Heart left ventricle (tissue), 13 donors: ENCODE results near the gene RPIA.

ENCODE experiments used
- CTCF ChIP-seq, 12 donors: fragments of 200-600 bp; sonication (generic) in 4 of 12; IDR thresholded peaks; one replicate each; pipeline versions ENCODE4 v1.5.0 to v1.8.0; 2018 to 2022; ENCODE audit warnings: antibody characterized with exemption in 12 of 12, mild to moderate bottlenecking in 5 of 12
- POLR2A ChIP-seq, 2 donors: fragments of 450-650 bp; IDR thresholded peaks; one replicate each; pipeline ENCODE4 v1.6.1; 2017; ENCODE audit warnings: antibody characterized with exemption in 2 of 2, mild to moderate bottlenecking in 2 of 2, moderate library complexity in 2 of 2
- donor health status: ischemic (EF 13 %, LVEDD 7.1; RV severe dilation, severe dysfunction).
- donor health status: DM: no; HTN: yes; CAD: no.
- donor health status: DM: no; HTN: no; CAD: no.
- donor health status: ischemic (EF 25% LVEDD 6.9; RV normal size, moderate dysfunction).
- donor health status: ischemic (EF 25% LVEDD 5.7; RV mildly dilated, moderate dysfunction).
- donor health status: ischemic (EF 35%, LVEDD 5.7; RV mildly dilated, moderate dysfunction).
- donor health status: nonischemic (EF 11% LVEDD 7.7; RV severe dilation, severe dysfunction).
- donor health status: DM: yes; HTN: yes; CAD: no.
- donor health status: PGD.
- donor health status: ischemic (EF 29% LVEDD 5.4; RV normal size, mild dysfunction).
- donor health status: nonischemic (EF 23%, LVEDD 6.1; RV moderate dilation, normal function).

- TF ChIP-seq CTCF (IDR thresholded peaks at IDR 0.05) (no peak), POLR2A (IDR thresholded peaks at IDR 0.05) (no peak)
Observed at GRCh38 chr2:88714667-88715066, 23.2 kb downstream of the RPIA start.
